Measurements from ENCODE around the gene ZNRF4.

Gene ZNRF4

GRCh38 chr19:5456841-5457200, 1.6 kb downstream of the ZNRF4 start:
- peaks cover 0 to 61% of the 10 kb centered on the region in 2 donors for H3K27me3 ChIP-seq
- H3K4me3 ChIP-seq, result no peak overlapping the region
- no peak for DNase-seq
- TF ChIP-seq CTCF (IDR thresholded peaks at IDR 0.05), result no peak
- H3K4me1 ChIP-seq, result no peaks in the 10 kb centered on the region
- H3K36me3 ChIP-seq, result no peaks in the 10 kb centered on the region
- H3K9me3 ChIP-seq, result no peaks in the 10 kb centered on the region
- no peak overlapping the region for H3K27ac ChIP-seq
- intact Hi-C loops (cut with DNase I; ENCODE audit: low total_unique reads), result no loop called here

GRCh38 chr19:5457709-5458108, 2.5 kb downstream of the ZNRF4 start:
- Histone ChIP-seq H3K9me3 (no peaks in the 10 kb centered on the region), H3K27me3 (peaks cover 0 to 57% of the 10 kb centered on the region in 2 donors), H3K36me3 (no peaks in the 10 kb centered on the region), H3K4me3 (no peak overlapping the region), H3K4me1 (no peaks in the 10 kb centered on the region), H3K27ac (no peak overlapping the region)
- no peak for DNase-seq
- TF ChIP-seq CTCF (IDR thresholded peaks at IDR 0.05), result no peak
- intact Hi-C loops (cut with DNase I; ENCODE audit: low total_unique reads), result no loop called here

GRCh38 chr19:5458420-5458819, 3.2 kb downstream of the ZNRF4 start:
- no peaks in the 10 kb centered on the region for H3K36me3 ChIP-seq
- no peak overlapping the region for H3K4me3 ChIP-seq
- no peaks in the 10 kb centered on the region for H3K9me3 ChIP-seq
- H3K4me1 ChIP-seq, result no peaks in the 10 kb centered on the region
- H3K27me3 ChIP-seq, result peaks cover 0 to 50% of the 10 kb centered on the region in 2 donors
- H3K27ac ChIP-seq, result no peak overlapping the region
- intact Hi-C loops (cut with DNase I; ENCODE audit: low total_unique reads), result no loop called here
- TF ChIP-seq CTCF (IDR thresholded peaks at IDR 0.05), result no peak
- no peak for DNase-seq

GRCh38 chr19:5459360-5459759, 4.1 kb downstream of the ZNRF4 start:
- Histone ChIP-seq H3K27me3 (peaks cover 0 to 43% of the 10 kb centered on the region in 2 donors), H3K4me3 (no peak overlapping the region), H3K9me3 (no peaks in the 10 kb centered on the region), H3K27ac (no peak overlapping the region), H3K36me3 (no peaks in the 10 kb centered on the region), H3K4me1 (no peaks in the 10 kb centered on the region)
- intact Hi-C loops (cut with DNase I; ENCODE audit: low total_unique reads), result no loop called here
- no peak for DNase-seq
- no peak for TF ChIP-seq CTCF (IDR thresholded peaks at IDR 0.05)

GRCh38 chr19:5460748-5461147, 5.5 kb downstream of the ZNRF4 start:
- H3K27me3 ChIP-seq, result peaks cover 0 to 42% of the 10 kb centered on the region in 2 donors
- intact Hi-C loops (cut with DNase I; ENCODE audit: low total_unique reads), result no loop called here
- no peaks in the 10 kb centered on the region for H3K9me3 ChIP-seq
- no peaks in the 10 kb centered on the region for H3K36me3 ChIP-seq
- TF ChIP-seq CTCF (IDR thresholded peaks at IDR 0.05), result no peak
- H3K4me1 ChIP-seq, result no peaks in the 10 kb centered on the region
- no peak overlapping the region for H3K4me3 ChIP-seq
- H3K27ac ChIP-seq, result no peak overlapping the region
- DNase-seq, result no peak

GRCh38 chr19:5463959-5464358, 8.7 kb downstream of the ZNRF4 start:
- Histone ChIP-seq H3K36me3 (no peaks in the 10 kb centered on the region), H3K27me3 (peaks cover 0 to 37% of the 10 kb centered on the region in 2 donors), H3K9me3 (no peaks in the 10 kb centered on the region), H3K4me1 (no peaks in the 10 kb centered on the region), H3K27ac (no peak overlapping the region), H3K4me3 (no peak overlapping the region)
- no peak for DNase-seq
- intact Hi-C loops (cut with DNase I; ENCODE audit: low total_unique reads), result no loop called here
- TF ChIP-seq CTCF (IDR thresholded peaks at IDR 0.05), result no peak

Data from tibial artery (tissue), 4 donors.